ENCODE data around the gene PDXP.

PDXP gene

GRCh38 chr22:37659897-37660708, 1.6 kb downstream of the PDXP start:
- peak overlapping the region; percentile 91 for H3K4me3 ChIP-seq (ENCODE audit: low read depth, low read length)

DNA sequence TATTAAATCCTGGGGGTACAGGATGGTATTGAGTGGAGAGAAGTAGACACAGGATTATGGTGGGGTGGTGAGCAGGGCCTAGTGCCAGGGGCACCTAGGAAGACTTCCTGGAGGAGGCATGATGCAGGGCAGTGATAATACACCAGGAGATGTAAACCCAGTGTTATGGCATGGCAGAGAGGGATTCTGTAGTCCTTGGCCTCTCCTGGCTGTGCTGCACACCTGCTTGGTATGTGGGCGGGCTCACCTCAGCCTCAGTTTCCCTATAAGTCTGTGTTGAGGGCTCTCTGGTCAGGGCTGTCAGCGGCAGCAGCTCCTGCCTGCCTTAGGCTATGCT, 2.2 kb downstream of the PDXP start:
- H3K4me1 ChIP-seq: peaks cover 11% of the 10 kb centered on the region
- TF ChIP-seq, protein P1, sequence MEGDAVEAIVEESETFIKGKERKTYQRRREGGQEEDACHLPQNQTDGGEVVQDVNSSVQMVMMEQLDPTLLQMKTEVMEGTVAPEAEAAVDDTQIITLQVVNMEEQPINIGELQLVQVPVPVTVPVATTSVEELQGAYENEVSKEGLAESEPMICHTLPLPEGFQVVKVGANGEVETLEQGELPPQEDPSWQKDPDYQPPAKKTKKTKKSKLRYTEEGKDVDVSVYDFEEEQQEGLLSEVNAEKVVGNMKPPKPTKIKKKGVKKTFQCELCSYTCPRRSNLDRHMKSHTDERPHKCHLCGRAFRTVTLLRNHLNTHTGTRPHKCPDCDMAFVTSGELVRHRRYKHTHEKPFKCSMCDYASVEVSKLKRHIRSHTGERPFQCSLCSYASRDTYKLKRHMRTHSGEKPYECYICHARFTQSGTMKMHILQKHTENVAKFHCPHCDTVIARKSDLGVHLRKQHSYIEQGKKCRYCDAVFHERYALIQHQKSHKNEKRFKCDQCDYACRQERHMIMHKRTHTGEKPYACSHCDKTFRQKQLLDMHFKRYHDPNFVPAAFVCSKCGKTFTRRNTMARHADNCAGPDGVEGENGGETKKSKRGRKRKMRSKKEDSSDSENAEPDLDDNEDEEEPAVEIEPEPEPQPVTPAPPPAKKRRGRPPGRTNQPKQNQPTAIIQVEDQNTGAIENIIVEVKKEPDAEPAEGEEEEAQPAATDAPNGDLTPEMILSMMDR (IDR thresholded peaks at IDR 0.05; ENCODE audit: low read depth, low read length): no peak

More at GRCh38 chr22:37659897-37660708, 1.6 kb downstream of the PDXP start:
- Histone ChIP-seq H3K27me3 (no peaks in the 10 kb centered on the region), H3K36me3 (peaks cover 14% of the 10 kb centered on the region), H3K9me3 (no peaks in the 10 kb centered on the region), H3K4me1 (peaks cover 11% of the 10 kb centered on the region)
- DNase-seq: no peak
- TF ChIP-seq, protein P1 (IDR thresholded peaks at IDR 0.05; ENCODE audit: low read depth, low read length): no peak

DNA sequence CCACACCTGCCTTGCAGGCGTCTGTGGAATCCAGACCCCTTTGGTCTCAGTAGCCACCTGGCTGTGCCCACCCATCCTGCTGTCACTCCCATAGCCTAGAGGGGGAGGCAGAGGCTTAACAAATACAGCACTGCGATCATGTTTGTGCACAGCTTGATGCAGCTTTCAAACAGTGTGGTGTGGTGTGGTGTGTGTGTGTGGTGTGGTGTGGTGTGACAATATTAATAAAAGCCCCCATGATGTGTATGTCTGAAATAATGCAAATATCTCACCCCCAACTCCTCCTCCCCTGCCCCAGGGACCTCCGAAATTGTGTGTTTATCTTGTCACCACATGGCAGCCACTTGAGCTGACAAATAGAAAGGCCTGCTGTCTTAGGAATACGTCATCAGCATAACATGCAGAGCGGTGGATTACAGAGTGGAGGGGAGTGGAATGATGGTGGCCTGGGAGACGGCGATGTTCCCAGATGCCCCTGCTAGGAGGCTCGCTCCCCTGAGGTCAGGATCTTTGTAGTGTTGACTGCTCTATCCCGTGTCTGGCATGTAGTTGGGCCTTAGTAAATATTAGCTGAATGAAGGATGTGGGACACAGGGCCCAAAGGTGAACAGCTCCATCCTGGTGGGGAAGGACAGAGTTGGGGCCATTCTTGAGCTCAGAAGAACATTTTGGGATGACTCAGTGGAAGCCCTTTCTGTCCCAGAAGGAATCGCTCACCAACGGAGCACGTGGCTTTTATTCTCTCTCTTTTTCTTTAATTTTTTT, 2.8 kb downstream of the PDXP start:
- peaks cover 11% of the 10 kb centered on the region for H3K4me1 ChIP-seq
- H3K9me3 ChIP-seq: no peaks in the 10 kb centered on the region
- DNase-seq: peak; percentile 73
- peak overlapping the region; percentile 91 for H3K4me3 ChIP-seq (ENCODE audit: low read depth, low read length)
- peaks cover 26% of the 10 kb centered on the region for H3K36me3 ChIP-seq
- TF ChIP-seq, protein P1 (IDR thresholded peaks at IDR 0.05; ENCODE audit: low read depth, low read length): peak; percentile 81
- no peaks in the 10 kb centered on the region for H3K27me3 ChIP-seq

More for the DNA sequence above, 2.2 kb downstream of the PDXP start:
- no peak for DNase-seq
- no peaks in the 10 kb centered on the region for H3K9me3 ChIP-seq
- no peaks in the 10 kb centered on the region for H3K27me3 ChIP-seq
- peaks cover 19% of the 10 kb centered on the region for H3K36me3 ChIP-seq
- H3K4me3 ChIP-seq (ENCODE audit: low read depth, low read length): peak overlapping the region; percentile 91

DNA sequence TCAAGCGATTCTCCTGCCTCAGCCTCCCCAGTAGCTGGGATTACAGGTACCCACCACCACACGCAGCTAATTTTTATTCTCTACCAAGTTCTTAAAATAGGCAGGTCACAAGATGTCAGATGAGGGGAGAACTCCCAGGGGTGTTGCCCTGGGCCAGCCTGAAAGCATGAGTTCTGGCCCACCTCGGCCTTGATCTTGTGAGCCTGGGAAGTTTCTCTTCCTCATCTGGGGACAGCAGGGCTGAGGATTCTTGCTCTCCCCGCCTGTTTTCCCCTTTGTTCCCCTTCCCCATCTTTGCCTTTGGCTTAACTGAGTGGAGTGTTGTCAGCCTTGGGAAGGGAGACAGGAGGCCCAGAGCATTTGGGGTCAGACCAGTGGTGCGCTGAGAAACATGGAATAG, 3.5 kb downstream of the PDXP start:
- H3K27me3 ChIP-seq: no peaks in the 10 kb centered on the region
- H3K36me3 ChIP-seq: peaks cover 33% of the 10 kb centered on the region
- no peaks in the 10 kb centered on the region for H3K9me3 ChIP-seq
- DNase-seq: no peak
- no peak overlapping the region for H3K4me3 ChIP-seq (ENCODE audit: low read depth, low read length)
- peaks cover 11% of the 10 kb centered on the region for H3K4me1 ChIP-seq
- TF ChIP-seq, protein P1 (IDR thresholded peaks at IDR 0.05; ENCODE audit: low read depth, low read length): no peak

- TF ChIP-seq, protein P1 (IDR thresholded peaks at IDR 0.05; ENCODE audit: low read depth, low read length): no peak
- no peak overlapping the region for H3K4me3 ChIP-seq (ENCODE audit: low read depth, low read length)
- no peak for DNase-seq
- H3K36me3 ChIP-seq: peaks cover 43% of the 10 kb centered on the region
- no peaks in the 10 kb centered on the region for H3K9me3 ChIP-seq
- no peaks in the 10 kb centered on the region for H3K27me3 ChIP-seq
- H3K4me1 ChIP-seq: peaks cover 8% of the 10 kb centered on the region
Measured at GRCh38 chr22:37663521-37664140, 5.1 kb downstream of the PDXP start.

Measured in BE2C (cell line).